GM12865 (cell line): ENCODE data around the gene KIF26B.

ENCODE experiments used
- DNase-seq: peaks from one replicate; pipeline ENCODE4 v3.0.0; 2010; ENCODE audit warnings: low read depth
- H3K4me3 ChIP-seq: 2 replicates; pipeline ENCODE4 v1.5.1; 2011; ENCODE audit warnings: mild to moderate bottlenecking, low read depth, low read length, control low read depth
- TF ChIP-seq, protein P1 (sequence below): IDR thresholded peaks from 2 replicates; pipeline ENCODE4 v1.5.1; 2011; ENCODE audit warnings: low read length, control low read depth, low read depth, inconsistent platforms; ENCODE audit not compliant: insufficient read depth; ENCODE audit errors: missing control alignments

The KIF26B gene

GRCh38 chr1:245325922-245326795 is 171.4 kb downstream of the KIF26B start:
- no peak for DNase-seq
- TF ChIP-seq, protein P1, sequence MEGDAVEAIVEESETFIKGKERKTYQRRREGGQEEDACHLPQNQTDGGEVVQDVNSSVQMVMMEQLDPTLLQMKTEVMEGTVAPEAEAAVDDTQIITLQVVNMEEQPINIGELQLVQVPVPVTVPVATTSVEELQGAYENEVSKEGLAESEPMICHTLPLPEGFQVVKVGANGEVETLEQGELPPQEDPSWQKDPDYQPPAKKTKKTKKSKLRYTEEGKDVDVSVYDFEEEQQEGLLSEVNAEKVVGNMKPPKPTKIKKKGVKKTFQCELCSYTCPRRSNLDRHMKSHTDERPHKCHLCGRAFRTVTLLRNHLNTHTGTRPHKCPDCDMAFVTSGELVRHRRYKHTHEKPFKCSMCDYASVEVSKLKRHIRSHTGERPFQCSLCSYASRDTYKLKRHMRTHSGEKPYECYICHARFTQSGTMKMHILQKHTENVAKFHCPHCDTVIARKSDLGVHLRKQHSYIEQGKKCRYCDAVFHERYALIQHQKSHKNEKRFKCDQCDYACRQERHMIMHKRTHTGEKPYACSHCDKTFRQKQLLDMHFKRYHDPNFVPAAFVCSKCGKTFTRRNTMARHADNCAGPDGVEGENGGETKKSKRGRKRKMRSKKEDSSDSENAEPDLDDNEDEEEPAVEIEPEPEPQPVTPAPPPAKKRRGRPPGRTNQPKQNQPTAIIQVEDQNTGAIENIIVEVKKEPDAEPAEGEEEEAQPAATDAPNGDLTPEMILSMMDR = no peak
- H3K4me3 ChIP-seq = no peak overlapping the region

GRCh38 chr1:245327360-245327759 is 172.6 kb downstream of the KIF26B start:
- TF ChIP-seq, protein P1 = no peak
- no peak overlapping the region for H3K4me3 ChIP-seq
- no peak for DNase-seq

- DNase-seq = no peak
- TF ChIP-seq, protein P1 = no peak
- H3K4me3 ChIP-seq = no peak overlapping the region
Observed at GRCh38 chr1:245327842-245328241, 173.1 kb downstream of the KIF26B start.

DNA sequence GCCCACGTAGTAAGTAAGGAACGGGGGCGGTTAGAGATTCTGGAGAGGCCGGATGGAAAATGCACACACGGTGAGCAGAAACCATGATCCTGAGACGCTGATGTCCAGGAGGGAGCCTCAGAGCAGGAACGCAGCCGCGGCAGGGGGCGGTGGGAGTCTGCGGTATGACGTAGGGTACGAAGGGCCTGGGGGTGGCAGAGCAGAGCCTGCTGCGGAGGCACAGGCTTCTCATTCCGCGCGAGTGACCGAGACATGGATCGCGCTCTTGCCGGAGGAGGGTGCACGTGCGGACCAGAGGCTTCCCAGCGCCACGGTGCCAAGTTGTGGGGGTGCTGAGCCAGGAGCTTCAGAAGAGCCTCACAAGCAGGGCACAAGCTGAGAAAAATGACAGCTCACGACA is 176.2 kb downstream of the KIF26B start:
- TF ChIP-seq, protein P1 = no peak
- no peak for DNase-seq

DNA sequence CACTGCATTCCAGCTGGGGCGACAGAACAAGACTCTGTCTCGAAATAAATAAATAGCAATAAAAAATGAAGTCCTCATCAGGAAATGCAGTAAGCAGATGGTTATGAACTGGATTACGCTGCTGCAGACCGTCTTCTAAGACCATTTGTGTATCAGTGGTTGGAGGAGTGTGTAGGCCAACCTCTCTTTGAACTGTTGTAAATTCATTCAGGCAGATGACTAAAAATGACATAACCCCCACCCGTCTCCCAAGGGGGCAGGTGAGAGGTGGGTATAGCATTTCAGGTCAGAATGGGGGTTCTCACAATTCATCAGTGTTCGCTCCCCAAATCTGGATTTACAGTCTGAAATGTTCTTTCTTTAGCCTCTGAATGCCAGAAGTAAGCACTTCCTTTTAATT is 177.3 kb downstream of the KIF26B start:
- TF ChIP-seq, protein P1 = no peak
- no peak for DNase-seq
- no peak overlapping the region for H3K4me3 ChIP-seq

More for the DNA sequence above, 176.2 kb downstream of the KIF26B start:
- no peak overlapping the region for H3K4me3 ChIP-seq

GRCh38 chr1:245332513-245332912 is 177.7 kb downstream of the KIF26B start:
- TF ChIP-seq, protein P1 = no peak
- no peak overlapping the region for H3K4me3 ChIP-seq
- DNase-seq = no peak
